NCI-H128 (cell line): Measurements from ENCODE around the gene EVPL.

Source experiments
- DNase-seq: peaks from one replicate; lab custom pipeline; 2025; ENCODE audit not compliant: unreplicated experiment; lab: John Stamatoyannopoulos, UW

The EVPL gene

DNA sequence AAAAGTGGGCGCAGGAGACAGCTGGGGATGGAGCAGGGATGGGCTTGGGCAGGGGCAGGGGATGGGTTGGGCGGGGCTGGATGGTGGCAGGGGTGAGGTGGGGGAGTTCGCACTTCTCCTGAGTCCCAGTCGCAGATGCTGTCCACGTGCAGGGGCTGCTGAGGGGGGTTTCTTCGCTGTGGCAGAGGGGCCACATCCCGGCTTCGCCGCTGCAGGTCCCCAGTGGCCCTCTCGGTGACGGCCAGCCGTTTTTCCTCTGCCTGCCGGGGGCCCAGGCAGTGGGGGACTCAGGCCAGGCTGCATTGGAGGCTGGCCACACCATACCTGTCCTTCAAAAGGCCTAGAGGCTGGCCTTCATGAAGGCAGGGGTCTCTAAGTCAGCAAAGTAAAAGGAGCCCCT is 8.3 kb downstream of the EVPL start:
- no peak for DNase-seq

DNA sequence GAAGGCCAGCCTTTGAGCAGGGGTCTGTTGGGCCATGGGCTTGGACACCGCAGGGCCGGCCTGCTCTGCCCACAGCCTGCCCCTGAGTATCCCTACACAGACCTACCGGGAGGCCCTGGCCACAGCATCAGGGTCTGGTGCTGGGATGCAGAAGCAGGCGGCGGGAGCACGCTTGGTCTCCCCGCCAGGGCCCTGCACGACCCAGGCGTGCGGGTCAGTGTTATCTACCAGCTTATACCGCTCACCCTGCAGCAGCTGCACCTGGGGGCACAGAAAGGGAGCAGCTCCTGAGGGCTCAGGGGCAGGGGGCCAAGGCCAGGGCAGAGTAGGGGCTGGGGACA is 8.8 kb downstream of the EVPL start:
- DNase-seq, result no peak

DNA sequence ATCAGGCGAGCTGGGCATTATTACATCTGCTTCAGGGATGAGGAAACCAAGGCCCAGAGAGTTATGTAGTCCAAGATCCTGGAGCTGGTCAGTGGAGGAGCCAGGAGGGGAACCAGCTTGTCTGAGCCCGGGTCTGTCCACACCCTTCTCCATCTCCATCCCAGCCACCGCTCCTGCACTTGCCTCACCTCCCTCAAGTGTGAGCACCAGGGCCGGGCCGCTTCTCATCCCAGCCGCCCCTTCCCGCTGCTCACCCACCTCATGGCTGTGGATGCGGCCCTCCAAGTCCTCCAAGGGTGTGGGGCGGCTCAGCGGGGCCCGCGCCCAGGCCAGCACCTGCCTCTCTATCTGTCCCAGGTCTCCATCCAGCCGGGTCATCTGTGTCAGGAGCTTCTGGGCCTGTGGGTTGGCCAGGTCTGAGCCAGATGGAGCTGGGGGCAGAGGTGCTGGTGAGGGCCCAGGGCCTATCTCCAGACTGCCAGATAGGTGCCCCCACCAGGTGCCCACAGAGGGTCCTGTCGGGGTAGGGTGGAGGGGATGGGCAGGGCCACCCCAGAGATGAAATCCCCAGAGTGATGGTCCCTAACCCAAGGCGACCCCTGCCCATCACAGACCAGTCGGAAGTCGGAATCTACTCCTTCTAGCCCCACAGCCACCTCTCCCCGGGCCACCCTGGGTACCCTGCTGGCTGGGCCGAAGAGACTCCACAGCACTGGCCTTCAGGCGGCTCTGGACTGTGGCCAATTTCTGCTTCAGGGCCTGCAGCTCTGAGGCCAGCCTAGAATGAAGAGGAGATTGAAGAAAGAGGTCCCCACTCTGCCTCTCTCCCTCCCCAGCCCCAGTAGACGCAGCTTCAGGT is 9.4 kb downstream of the EVPL start:
- no peak for DNase-seq

DNA sequence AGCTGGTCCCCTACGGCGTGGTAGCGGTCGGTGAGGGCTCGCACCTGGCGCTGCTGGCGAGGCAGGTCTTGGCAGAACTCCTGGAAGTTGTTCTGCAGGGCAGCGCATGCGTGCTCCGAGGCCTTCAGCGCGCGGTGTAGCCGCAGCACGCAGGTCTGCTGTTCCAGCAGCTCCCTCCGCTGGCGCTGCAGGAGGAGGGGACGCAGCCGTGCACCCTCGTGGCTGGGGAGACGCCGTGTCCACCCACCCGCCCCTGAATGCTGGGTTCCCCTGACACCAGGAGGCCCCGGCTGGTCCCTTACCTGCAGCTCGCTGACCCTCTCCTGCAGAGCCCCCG is 12.2 kb downstream of the EVPL start:
- DNase-seq, result no peak

DNA sequence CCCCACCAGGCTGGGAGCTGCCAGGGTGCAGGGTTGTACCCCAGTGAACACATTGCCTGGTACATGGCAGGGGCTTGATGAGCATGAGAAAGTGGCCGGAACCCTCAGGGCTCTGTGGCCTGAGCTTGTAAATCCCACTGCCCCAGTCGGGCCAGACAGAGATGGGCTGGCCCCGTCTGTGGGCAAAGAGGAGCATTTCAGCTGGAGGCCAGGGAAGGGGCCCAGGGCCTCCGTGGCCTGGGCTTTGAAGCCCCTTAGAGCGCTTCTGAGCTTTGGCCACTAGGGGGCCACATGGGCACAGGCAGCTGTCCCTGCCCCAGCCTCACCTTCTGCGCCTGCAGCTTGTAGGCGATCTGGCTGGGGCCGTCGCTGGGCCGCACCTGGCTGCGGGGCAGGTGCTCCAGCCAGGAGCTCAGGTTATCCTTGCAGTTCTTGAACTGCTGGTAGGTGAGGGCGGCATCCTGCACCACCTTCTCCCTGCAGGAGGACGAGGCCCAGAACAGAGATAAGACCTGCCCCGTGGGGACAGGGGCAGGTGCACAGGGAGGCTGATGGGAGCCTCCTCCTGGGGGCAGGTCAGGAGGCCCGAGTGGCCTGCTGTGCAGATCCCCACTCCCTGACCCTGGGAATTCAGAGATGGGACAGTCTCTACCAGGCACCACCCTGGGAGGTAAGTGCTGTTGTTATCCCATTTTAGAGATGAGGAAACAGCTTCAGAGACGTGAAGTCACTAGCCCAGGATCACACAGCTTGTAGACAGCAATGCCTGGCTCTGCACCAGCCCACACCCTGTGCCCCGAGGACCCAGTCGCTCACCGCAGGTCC is 12.8 kb downstream of the EVPL start:
- DNase-seq, result peak; percentile 45

DNA sequence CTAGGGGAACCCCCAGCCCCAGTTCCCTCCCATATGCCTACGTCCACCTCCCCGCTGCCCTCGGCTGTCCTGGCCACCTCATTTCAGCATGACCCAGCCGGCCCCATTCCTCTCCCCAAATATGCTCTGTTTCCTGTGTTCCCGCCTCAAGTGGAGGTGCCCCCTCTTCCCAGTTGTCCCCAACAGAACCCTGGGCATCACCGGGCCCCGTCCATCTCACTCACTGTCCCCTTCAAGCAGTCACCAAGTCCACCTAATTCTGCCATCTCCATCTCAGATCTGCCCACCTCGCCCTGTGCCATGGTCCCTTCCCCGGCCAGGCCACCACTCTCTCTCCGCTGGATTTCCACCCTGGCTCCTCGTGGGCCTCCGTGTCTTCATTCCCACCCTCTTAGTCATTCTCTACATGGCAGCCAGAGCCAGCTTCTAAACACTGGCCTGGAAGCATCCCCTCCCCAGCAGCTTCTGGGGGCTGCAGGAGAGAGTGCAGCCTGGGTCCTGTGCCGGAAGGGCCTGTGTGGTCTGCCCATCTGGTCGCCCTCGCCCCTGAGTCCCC is 13.7 kb downstream of the EVPL start:
- DNase-seq, result no peak

DNA sequence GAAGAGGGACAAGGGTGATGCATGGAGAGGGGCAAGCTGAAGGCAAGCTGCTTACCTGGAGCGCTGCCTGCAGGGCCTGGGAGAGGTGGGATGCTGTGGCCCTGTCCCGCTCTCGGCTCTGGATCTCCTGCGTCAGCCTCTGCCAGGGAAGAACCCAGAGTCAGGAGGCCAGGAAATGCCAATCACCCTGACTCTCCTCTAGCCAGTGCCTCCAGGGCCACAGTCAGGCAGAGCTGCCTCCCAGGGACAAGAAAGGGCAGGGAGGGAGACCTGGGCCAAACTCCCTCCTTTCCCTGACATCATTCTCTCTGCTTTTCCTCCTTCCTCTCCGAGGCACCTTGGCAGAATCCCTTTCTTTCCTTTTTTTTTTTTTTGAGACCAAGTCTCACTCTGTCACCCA is 15.2 kb downstream of the EVPL start:
- DNase-seq, result no peak

DNA sequence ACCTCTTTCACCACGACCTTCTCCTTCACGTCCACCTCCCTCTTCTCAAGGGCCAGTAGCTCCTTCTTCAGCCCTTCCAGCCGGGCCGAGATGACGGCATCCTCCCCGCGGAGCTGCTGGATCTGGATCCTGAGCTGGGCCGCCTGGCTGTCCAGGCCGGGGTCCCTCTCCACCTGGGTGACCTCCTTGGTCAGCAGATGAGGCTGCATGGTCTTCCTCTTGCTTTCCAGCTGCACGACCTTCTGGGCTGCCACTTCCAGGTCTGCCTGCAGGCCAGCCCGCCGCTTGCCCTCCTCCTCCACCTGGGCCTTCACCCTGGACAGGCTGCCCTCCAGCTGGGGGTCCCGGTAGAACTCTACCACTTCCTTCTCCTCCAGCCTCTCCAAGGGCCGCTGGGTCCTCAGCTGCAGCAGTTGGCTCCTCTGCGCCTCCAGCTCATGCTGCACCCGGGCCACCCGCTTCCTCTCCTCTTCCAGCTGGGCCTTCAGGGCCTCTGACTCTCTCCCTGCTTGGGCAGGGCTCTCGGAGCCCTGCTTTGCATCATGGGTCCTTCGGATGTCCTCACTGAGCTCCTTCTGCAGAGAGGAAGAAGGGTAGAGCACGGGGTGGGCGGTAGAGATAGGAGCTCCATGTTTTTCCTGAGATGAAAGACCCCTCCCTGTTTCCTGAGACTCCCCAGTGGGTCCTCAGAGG is 17.0 kb downstream of the EVPL start:
- no peak for DNase-seq

DNA sequence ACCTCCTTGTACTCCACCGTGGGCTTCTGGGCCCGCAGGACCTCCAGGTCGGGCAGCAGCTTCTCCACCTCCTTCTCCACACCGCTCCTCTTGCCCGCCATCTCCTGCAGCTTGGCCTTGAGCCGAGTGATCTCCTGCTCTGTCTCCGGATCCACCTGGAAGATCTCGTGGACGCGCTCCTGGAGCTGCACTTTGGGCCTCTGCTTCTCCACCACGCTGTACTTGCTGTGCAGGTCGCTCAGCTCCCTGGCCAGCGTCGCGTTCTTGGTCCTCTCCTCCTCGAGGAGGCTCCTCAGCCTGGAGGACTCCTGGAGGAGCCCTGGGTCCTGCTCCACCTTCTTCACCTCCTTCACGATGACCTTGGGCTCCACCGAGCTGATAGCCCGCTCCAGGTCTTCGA is 17.7 kb downstream of the EVPL start:
- no peak for DNase-seq

DNA sequence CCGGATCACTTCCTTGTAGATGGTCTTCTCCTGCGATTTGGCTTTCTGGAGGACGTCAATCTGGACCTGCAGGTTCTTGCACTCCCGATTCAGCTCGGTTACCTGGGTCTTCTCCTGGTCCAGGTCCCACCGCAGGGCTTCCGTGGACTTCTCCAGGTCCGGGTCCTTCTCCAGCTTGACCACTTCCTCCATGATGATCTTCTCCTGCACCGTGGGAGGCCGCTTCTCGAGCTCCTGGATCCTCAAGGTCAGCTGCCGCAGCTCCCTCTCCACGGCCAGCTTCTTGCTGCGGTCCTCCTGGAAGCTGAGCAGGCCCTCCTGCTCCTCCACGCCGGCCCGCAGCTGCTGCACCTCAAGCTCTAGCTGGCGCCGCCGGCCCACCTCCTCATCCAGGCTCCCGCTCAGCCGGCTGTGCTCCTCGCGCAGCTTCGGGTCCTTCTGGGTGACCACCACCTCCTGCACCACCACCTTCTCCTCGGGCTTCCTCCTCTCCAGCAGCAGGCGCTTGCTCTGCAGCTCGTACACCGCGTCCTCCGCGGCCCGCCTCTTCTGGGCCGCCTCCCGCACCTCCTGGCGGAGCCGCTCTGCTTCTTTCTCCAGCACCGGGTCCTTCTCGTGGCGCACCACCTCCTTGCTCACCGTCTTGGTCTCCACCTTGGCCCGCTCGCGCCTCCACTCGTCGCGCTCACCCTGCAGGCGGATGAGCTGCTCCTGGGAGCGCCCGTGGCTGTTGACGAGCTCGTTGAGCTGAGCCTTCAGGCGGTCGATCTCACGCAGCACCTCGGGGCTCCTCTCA is 18.3 kb downstream of the EVPL start:
- no peak for DNase-seq

DNA sequence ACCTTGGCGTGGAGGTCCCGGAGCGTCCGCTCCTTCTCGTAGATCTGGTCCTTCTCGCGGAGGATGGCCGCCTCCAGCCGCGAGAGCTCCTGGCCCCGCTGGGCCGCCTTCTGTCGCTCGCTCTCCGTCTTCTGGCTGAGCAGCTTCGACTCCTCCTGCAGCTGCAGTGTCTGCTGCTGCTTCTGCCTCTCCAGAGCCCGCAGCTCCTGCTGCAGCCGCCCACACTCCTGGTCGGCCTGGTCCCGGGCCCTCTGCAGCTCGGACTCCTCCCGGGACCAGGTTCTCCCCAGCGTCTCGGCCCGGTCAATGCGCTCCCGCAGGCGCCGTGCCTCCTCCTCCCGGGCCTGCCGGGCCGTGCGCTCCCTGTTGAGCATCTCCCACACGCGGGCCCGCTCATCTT is 18.9 kb downstream of the EVPL start:
- DNase-seq, result no peak

DNA sequence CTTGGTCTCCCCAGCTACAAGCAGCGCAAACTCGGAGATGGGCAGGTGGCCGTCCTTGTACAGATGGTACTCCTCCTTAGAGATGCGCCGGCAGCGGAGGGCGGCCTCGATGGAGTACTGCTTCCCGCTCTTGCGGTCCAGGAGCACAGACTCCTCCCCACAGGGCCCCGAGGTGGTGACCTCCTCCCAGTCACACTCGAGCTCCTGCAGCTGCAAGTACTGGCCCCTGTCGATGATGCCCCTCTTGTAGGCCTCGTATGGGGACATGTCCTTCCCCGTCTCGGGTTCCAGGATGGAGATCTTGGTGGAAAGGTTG is 19.3 kb downstream of the EVPL start:
- no peak for DNase-seq

DNA sequence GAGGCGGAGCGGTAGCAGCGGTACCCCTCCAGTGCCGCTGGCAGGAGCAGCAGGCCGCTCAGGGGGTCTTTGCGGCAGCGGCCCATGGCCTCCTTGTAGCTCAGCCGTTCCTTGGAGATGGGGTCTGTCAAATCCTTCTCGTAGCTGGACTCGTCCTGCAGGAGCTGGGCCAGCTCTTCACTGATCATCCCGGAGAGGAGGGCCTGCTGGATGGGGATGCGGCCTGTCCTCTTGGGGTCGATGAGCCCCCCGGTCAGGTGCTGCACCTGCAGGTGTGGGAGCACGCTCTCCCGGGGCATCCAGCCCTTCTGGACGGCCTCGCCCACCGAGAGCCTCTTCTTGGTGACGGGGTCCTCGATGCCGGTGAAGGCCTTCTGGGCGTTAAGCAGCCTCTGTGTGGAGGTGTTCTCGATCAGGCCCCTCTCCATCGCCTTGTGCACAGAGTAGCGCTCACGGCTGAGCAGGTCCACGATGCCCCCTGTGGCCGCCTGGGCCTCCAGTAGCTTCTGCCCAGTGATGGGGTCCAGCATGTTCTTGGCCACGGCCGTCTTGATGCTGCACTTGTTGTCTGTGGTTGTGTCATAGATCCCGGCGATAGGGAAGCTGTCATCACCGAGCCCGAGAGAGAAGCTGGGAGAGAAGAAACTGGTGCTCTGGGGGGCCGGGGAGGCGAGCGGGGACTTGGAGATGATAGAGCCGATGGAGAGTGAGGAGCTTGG is 19.8 kb downstream of the EVPL start:
- DNase-seq, result no peak

DNA sequence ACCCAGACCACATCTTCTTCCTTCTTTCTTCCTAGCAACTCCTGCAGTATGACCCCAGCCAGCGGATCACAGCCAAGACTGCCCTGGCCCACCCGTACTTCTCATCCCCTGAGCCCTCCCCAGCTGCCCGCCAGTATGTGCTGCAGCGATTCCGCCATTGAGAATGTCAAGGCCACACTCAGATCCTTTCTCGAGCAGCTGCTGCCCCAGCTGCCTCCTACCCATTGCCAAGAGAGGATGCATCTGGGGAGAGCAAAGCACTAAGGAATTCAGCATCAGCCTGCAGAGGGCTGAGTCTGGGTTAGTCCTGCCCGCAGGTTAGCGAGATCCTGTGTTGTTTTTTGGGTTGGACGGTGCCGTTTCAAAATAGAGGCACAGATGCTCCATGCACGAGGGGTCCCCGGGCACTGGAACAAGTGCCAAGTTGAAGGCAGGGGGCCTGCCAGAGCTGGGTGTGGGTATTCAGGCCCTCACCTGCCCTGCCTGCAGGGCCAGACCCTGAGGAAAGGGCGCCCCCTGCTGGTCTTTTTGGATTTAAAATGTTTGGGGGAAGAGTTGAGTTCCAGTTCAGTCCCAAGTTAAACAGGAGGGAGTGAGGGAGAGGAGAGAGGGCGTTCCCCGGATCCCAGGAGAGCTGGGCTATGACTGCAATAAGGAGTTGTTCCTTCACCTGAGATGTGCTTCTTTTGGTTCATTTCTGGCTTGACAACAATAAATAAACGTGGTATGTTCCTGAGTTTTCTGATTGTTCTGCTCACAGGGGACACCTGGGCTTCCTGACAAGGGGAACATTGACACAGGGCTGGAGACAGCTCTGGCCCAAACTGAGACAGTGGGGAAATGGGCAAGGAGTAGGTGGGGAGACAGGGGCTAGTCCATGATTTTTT is 21.6 kb downstream of the EVPL start:
- DNase-seq, result peak; percentile 36

DNA sequence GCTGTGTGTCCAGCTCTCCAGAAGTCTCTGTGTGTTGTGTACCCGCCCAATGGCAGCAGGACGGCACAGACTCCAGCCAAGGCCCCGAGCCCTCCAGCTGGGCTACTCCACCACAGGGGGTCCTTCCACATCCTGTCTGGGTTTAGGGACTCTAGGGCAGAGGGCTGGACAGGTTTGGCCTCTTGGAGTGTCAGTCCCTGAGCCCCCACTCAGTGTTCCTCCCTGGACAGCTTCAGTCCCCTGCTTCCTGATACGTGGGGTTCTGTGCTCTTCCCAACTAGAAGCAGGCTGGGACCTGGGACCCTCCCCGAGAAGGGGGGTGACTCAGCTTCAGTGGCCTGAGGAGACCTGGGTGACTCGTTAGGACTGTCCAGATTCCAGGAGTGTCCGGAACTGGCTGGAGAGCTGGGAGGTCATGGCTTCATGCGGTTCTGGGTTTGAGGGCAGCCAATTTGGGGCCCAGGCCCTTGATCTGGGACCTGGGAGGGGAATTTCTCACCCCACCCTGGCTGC is 22.3 kb downstream of the EVPL start:
- no peak for DNase-seq

DNA sequence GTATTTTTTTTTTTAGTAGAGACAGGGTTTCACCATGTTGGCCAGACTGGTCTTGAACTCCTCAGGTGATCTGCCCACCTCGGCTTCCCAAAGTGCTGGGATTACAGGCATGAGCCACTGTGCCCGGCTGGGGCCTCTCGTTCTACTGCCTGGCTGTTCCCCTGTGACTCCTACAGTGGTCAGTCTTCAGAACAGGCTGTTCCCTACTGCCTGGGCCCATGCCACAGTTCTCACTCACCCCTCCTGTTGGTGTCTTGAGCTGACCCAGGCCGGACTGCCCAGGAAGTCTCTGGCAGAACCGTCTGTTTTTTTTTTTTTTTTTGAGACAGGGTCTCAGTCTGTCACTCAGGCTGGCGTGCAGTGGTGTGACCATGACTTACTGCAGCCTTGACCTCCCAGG is 23.2 kb downstream of the EVPL start:
- no peak for DNase-seq

DNA sequence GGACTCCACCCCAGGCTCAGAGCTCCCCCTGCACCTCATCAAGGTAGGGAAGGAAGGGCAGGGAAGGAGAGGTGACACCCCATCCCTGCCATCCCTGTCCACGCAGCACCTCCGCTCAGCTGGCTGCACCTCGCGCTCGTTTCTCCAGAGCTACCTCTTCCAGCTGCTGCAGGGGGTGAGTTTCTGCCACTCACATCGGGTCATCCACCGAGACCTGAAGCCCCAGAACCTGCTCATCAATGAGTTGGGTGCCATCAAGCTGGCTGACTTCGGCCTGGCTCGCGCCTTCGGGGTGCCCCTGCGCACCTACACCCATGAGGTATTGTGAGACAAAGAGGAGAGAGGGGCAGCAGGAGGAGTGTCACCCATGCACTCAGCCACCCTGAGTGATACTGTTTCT is 25.0 kb downstream of the EVPL start:
- DNase-seq, result no peak

DNA sequence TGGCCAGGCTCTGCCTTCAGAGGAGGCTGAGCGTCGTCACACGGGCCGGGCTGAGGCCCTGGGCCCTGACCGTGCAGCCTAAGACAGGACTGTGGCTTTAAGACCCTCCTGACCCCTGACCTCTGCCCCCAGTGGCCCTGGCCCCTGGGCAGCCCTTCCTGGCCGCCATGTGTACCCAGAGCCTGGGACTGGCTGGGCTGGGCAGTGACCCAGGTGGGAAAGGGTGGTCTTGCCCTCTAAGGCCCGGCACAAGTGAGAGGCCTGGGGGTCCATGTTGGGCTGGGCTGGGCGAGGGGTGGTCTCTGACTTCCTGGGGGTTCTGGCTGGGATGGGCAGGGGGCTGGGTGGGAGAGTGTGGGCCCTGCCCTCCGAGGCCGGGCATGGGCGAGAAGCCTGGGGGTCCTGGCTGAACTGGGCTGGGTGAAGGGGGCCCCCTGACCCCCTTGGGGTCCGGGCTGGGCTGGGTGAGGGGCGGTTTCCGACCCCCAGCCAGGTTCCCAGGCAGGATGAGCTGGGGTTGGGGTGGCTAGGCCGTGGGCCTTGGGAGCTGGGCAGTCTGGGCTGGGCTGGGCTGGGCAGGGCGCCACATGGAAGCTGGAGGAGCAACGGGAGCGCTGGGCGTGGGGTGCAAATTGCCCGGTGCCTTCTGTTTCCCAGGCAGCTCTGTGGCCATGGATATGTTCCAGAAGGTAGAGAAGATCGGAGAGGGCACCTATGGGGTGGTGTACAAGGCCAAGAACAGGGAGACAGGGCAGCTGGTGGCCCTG is 26.2 kb downstream of the EVPL start, which contains the start of gene CDK3:
Gene CDK3, plus strand, starts transcription at position 101 of the 767 bp plus-strand sequence. Its CDS starts 571 bp downstream, at position 672.
- DNase-seq, result no peak
